Measurements from ENCODE around the gene PAPPA2. TPM values are rescaled to one million over a fixed set of nuclear protein-coding genes. Genes with fewer than 3 reads are reported as not detected.
"Not testable (repeated sequence)": the region's sequence is repeated elsewhere in the genome, so short reads cannot be mapped to it uniquely, and the experiment has no call there.

PAPPA2 gene
- total and polyA plus RNA-seq, 2 donors from 2014 or later = 4.9 to 93.5 TPM

- intact Hi-C loops (cut with DNase I) = no loop called here
- Histone ChIP-seq H3K27me3 (ENCODE audit: control insufficient read depth, insufficient read depth, low read length) (no peaks in the 10 kb centered on the region), H3K4me1 (ENCODE audit: control insufficient read depth in 2 of 3, insufficient read depth in 2 of 3, low read depth in 1 of 3, low read length in 3 of 3) (peaks cover 0 to 4% (median 0%) of the 10 kb centered on the region in 3 donors), H3K9me3 (ENCODE audit: control insufficient read depth in 2 of 3, insufficient read depth in 1 of 3, low read length in 3 of 3) (no peaks in the 10 kb centered on the region), H3K36me3 (ENCODE audit: control insufficient read depth in 2 of 3, insufficient read depth in 3 of 3, low read length in 3 of 3) (no peaks in the 10 kb centered on the region), H3K9ac (ENCODE audit: low read length in 3 of 3) (no peak overlapping the region), H3K27ac (ENCODE audit: low read depth in 2 of 2, low read length in 2 of 2) (no peak overlapping the region), H3K4me3 (ENCODE audit: low read length in 3 of 3) (no peak overlapping the region)
- no peak for DNase-seq
- TF ChIP-seq CTCF (IDR thresholded peaks at IDR 0.05; ENCODE audit: borderline replicate concordance, extremely low read depth, insufficient read depth) = no peak
- no peak for FAIRE-seq
Measured at GRCh38 chr1:176445402-176445801, 17.6 kb upstream of the PAPPA2 start.

GRCh38 chr1:176448340-176448739, 14.6 kb upstream of the PAPPA2 start:
- FAIRE-seq = no peak
- no peak for DNase-seq
- no peaks in the 10 kb centered on the region for H3K4me1 ChIP-seq (ENCODE audit: control insufficient read depth in 2 of 3, insufficient read depth in 2 of 3, low read depth in 1 of 3, low read length in 3 of 3)
- intact Hi-C loops (cut with DNase I) = no loop called here
- H3K9me3 ChIP-seq (ENCODE audit: control insufficient read depth in 2 of 3, insufficient read depth in 1 of 3, low read length in 3 of 3) = peaks cover 0 to 5% (median 0%) of the 10 kb centered on the region in 3 donors
- H3K9ac ChIP-seq (ENCODE audit: low read length in 3 of 3) = no peak overlapping the region
- H3K27ac ChIP-seq (ENCODE audit: low read depth in 2 of 2, low read length in 2 of 2) = no peak overlapping the region
- TF ChIP-seq CTCF (IDR thresholded peaks at IDR 0.05; ENCODE audit: borderline replicate concordance, extremely low read depth, insufficient read depth) = no peak
- H3K27me3 ChIP-seq (ENCODE audit: control insufficient read depth, insufficient read depth, low read length) = no peaks in the 10 kb centered on the region
- no peak overlapping the region for H3K4me3 ChIP-seq (ENCODE audit: low read length in 3 of 3)
- H3K36me3 ChIP-seq (ENCODE audit: control insufficient read depth in 2 of 3, insufficient read depth in 3 of 3, low read length in 3 of 3) = no peaks in the 10 kb centered on the region

GRCh38 chr1:176450526-176450925, 12.4 kb upstream of the PAPPA2 start:
- no peaks in the 10 kb centered on the region for H3K36me3 ChIP-seq (ENCODE audit: control insufficient read depth in 2 of 3, insufficient read depth in 3 of 3, low read length in 3 of 3)
- no peaks in the 10 kb centered on the region for H3K4me1 ChIP-seq (ENCODE audit: control insufficient read depth in 2 of 3, insufficient read depth in 2 of 3, low read depth in 1 of 3, low read length in 3 of 3)
- H3K27ac ChIP-seq (ENCODE audit: low read depth in 2 of 2, low read length in 2 of 2) = no peak overlapping the region
- intact Hi-C loops (cut with DNase I) = no loop called here
- peaks cover 0 to 5% (median 0%) of the 10 kb centered on the region in 3 donors for H3K9me3 ChIP-seq (ENCODE audit: control insufficient read depth in 2 of 3, insufficient read depth in 1 of 3, low read length in 3 of 3)
- no peak for TF ChIP-seq CTCF (IDR thresholded peaks at IDR 0.05; ENCODE audit: borderline replicate concordance, extremely low read depth, insufficient read depth)
- H3K4me3 ChIP-seq (ENCODE audit: low read length in 3 of 3) = no peak overlapping the region
- H3K9ac ChIP-seq (ENCODE audit: low read length in 3 of 3) = no peak overlapping the region
- FAIRE-seq (no peak), DNase-seq (no peak)
- H3K27me3 ChIP-seq (ENCODE audit: control insufficient read depth, insufficient read depth, low read length) = no peaks in the 10 kb centered on the region

- DNase-seq; H3K9me3 ChIP-seq (ENCODE audit: control insufficient read depth in 2 of 3, insufficient read depth in 1 of 3, low read length in 3 of 3); H3K4me3 ChIP-seq (ENCODE audit: low read length in 3 of 3); FAIRE-seq; H3K9ac ChIP-seq (ENCODE audit: low read length in 3 of 3); H3K27ac ChIP-seq (ENCODE audit: low read depth in 2 of 2, low read length in 2 of 2); H3K36me3 ChIP-seq (ENCODE audit: control insufficient read depth in 2 of 3, insufficient read depth in 3 of 3, low read length in 3 of 3); H3K4me1 ChIP-seq (ENCODE audit: control insufficient read depth in 2 of 3, insufficient read depth in 2 of 3, low read depth in 1 of 3, low read length in 3 of 3); H3K27me3 ChIP-seq (ENCODE audit: control insufficient read depth, insufficient read depth, low read length); intact Hi-C loops (cut with DNase I): not testable (repeated sequence)
Measured at GRCh38 chr1:176451741-176452140, 11.2 kb upstream of the PAPPA2 start.

All from kidney (tissue), 14 donors.